NCI-H2171 (cell line): ENCODE results near the gene MPPED2.

Experiments used
- DNase-seq: peaks from one replicate; lab custom pipeline; 2025; lab: John Stamatoyannopoulos, UW

Gene MPPED2

DNA sequence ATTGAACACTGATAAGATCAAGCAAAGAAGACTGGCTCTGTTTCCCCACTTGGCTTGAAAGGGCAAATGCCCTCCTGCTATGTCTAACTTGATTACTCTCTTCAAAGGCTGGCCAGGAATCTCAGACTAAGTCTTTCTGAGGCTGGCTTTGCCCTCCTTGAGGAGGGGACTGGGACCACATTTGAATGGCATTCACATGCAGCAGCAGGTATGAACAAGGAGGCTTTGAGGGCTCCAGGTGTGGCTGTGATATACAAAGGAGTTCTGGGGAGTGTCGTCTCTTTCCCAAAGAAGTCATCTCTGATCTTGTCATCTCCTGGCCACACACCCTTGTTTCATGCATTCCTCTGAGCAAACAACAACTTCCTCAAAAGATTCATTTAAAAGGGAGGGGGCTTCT lies 132.4 kb downstream of the MPPED2 start:
- DNase-seq, result no peak

DNA sequence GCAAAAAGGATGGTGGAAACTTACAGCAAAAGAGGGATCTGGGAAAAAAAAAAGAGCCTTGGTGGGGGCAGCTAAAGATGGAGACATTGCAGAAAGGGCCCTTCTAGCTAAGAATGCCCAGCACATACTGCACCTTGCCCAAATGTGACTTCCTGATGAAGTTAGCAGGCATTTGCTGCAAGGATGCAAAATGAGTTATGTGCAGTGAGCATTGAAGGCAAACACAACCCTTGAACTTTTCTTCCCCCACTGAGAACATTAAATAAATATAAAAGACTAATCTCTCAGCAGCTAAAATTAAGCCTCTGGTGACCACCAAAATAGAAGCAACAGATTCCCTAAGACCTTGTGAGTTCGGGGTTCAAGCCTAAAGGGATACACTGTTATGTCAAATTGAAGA lies 133.3 kb downstream of the MPPED2 start:
- no peak for DNase-seq

DNA sequence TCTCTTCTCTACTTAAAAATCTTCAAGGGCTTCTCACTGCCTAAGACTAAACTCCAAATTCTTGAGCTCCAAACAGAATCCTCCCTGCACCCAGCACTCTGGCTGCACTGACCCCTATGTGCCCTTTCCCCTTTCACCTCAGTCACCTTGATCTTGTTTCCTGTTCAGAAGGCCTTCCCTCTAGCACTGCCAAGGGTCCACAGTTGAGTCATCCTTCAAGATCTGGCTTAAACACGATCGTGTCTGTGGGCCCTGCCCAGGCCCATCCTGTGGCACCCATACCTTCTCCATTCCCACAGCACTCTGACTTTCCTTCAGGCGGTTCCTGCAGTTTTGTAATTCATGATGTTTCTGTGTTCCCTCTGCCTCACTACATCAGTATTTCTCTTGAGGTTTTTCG lies 134.0 kb downstream of the MPPED2 start:
- no peak for DNase-seq

- DNase-seq, result no peak
These were observed 134.5 kb downstream of the MPPED2 start for GRCh38 chr11:30451626-30452025.

DNA sequence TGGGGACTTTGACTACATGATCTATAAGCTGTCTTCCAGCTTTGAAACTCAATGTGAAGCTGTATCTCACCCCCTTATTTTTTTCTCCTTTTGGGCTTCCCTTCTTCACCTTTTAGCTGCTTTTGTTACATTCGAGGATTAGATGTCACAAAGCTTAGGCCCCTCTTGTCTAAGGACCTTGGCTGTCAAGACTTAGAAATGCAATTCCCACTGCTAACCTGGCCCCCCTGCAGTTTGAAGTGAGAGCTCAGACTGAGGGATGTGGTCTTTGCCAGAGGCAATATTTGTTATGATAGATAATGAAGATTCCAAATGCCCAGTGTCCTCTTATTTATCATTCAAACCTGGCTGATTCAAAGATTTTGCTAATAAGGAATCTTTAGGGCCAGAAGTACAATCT lies 135.0 kb downstream of the MPPED2 start:
- DNase-seq, result no peak

- DNase-seq, result no peak
These were observed 139.0 kb downstream of the MPPED2 start for GRCh38 chr11:30447058-30447640.

- no peak for DNase-seq
These were observed 139.6 kb downstream of the MPPED2 start for GRCh38 chr11:30446520-30446919.

DNA sequence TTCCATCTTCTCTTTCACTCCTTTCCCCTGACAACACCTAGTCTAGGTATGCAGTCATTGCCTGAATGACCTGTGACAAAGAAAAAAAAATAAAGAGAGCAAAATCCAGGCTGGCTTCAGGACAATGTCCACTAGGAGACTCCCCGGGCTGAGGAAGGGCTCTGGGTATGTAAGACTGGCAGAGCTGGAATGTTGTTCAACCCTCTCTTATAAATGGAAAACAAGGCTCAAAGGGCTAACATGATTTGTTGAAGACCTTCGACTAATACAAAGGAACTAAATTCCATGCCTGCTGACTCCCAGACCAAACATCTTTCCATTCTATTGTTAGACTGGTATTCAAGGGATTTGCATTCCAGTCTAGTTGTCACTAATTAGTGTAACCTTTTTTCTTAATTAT lies 141.1 kb downstream of the MPPED2 start:
- DNase-seq, result no peak

DNA sequence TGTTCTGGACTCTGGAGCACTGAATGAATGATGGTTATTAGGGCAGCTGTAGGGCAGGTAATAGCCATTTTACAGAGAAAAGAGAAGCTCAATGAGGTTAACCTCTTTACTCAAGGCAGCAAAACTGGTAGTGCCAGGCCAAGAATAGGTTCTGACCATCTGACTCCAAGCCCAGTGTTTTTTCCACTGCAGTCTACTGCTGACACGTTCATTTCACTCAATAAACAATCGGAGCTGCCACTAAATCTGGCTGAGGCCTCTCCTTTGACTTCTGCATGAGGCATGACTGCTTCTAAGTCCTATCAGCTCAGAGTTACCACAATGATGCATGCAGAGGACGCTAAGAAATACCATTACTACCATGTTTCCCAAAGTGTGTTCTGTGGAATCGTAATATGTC lies 145.6 kb downstream of the MPPED2 start:
- no peak for DNase-seq

- DNase-seq, result no peak
These were observed 149.4 kb downstream of the MPPED2 start for GRCh38 chr11:30436801-30437200.

DNA sequence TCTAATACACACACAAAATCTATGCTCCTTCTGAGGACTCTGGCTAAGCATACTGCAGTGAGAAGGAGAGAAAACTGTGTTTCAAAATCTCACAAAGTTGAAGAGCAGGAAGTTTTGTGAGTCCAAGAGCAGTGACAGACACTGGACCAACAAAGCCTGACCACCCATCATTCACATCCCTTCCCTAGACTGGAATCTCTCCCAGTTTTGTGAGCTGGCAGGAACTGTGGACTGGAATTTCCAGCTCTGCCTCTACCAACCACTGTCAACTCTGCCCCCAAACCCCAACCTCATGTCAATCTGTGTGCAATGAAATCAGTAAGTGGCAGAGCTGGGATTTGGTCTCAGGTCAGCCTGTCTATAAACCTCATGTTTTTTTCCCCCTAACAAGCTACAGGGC lies 150.7 kb downstream of the MPPED2 start:
- DNase-seq, result no peak

DNA sequence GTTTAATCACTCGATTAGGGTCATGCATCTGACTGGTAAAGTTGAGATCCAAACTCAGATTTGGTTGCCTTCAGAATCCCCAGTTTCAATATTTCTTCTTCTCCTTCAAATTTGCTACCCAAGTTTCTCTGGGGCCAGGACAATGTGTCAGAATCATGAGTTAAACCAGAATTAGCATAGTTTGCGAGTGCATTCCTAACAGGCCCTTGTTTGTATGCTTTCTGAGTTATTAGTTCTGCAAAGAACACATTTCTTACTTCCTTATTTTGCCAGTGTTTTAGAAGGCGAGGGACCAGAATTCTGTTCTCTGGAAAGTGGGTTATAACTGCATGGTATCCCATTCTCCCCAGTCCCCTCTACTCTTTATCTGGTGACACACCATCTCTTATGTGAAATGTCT lies 151.3 kb downstream of the MPPED2 start:
- DNase-seq, result no peak

- DNase-seq, result no peak
These were observed 152.3 kb downstream of the MPPED2 start for GRCh38 chr11:30433831-30434230.

- no peak for DNase-seq
These were observed 153.4 kb downstream of the MPPED2 start for GRCh38 chr11:30432716-30433115.

DNA sequence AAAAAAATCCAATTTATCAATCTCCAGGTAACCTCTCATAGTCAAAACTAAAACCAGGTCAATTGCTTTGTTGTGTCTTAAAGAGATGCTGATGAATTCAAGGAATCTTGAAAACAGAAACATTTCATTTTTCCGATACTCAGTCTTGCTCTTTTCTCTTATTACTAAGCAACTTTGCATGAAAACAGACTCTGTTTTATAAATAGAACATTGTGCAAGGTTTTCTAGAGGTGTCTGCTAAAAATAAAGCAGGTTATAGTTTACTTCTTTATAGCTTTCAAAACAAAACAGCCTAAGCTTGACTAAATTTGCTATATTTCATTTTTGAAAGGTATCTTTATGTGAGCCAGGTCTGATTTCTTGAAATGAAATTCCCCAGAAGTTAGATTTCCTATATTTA lies 154.0 kb downstream of the MPPED2 start:
- DNase-seq, result no peak

GRCh38 chr11:30431127-30431814 lies 154.9 kb downstream of the MPPED2 start:
- DNase-seq, result no peak

DNA sequence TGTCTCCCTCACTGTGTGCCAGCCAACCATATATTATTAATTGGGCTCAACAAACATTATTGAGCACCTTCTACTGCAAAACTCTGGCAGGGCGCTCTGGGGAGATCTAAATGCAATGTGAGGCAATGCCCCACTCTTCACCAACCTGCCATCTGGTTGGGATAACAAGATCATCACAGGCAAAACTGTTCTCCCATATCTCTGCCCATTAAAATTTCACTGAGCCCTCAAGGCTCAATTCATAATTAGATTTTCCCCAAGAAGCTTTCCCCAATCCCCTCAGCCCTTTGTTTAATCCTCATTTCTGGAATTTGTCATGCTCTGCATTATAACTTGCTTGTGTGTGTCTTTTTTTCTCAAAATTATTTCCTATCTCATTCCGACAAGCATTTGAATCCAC lies 156.6 kb downstream of the MPPED2 start:
- no peak for DNase-seq

GRCh38 chr11:30426781-30427180 lies 159.4 kb downstream of the MPPED2 start:
- no peak for DNase-seq

- DNase-seq, result no peak
These were observed 161.3 kb downstream of the MPPED2 start for GRCh38 chr11:30424844-30425243.

GRCh38 chr11:30424321-30424720 lies 161.8 kb downstream of the MPPED2 start:
- no peak for DNase-seq

GRCh38 chr11:30423886-30424285 lies 162.3 kb downstream of the MPPED2 start:
- DNase-seq, result no peak

- DNase-seq, result no peak
These were observed 162.9 kb downstream of the MPPED2 start for GRCh38 chr11:30423279-30423648.

DNA sequence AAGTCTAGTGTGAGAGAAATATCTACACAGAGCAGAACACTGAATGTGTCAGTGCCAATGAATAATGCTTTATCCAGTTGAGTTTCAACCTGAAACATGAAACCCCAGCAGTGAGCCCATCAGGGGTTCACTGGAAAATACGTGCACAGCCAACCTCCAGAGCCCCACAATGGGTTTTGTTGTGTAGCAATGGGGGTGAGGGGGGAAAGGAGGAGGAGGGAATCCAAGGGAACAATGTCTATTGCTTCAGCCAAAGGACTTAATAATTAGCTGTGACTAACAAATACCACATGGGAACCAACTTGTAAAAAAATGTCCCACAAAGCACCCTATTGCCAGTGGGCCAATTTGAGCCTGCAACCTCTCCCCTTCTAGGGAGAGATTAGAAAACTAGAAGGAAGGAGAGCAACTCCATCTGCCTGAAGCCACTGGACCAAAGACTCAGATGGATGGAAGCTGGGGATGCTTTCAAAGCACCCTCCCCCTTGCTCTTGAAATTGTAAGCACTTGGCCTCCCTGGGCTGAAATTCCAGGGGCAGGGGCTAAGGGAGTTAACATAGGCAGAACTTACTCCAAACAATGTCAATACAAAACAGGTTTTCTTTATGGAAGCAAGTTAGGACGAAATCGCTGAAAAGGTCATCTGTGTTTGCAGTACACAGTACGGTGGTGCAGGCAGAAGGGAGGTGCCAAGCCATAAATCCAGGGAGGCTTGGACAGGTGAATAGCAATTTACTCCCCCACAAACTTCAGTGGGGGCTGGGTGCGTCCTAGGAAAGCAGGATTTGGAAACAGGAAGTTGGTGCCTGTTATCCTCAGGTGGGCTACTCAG lies 163.5 kb downstream of the MPPED2 start:
- no peak for DNase-seq
